Mesothelial cell of epicardium (in vitro differentiated cells): ENCODE results near the gene LTK. TPM values are rescaled to one million over a fixed set of nuclear protein-coding genes. Genes with fewer than 3 reads are reported as not detected.
A peak's percentile ranks its signal among the peaks of the same experiment; 100 is the strongest.

ENCODE experiments used
- DNase-seq, 2 experiments: peaks; one replicate each; pipeline ENCODE4 v3.0.0; 2021; ENCODE audit warnings: low spot score in 2 of 2; ENCODE audit not compliant: unreplicated experiment in 2 of 2
- H3K27ac Mint-ChIP-seq: 2 replicates; pipeline ENCODE4 v1.8.0; 2021; ENCODE audit warnings: mixed read lengths
- H3K27me3 Mint-ChIP-seq: 2 replicates; pipeline ENCODE4 v1.8.0; 2021; ENCODE audit warnings: low read depth, mixed read lengths
- H3K36me3 Mint-ChIP-seq: 2 replicates; pipeline ENCODE4 v1.8.0; 2021; ENCODE audit warnings: mixed read lengths
- H3K4me1 Mint-ChIP-seq: 2 replicates; pipeline ENCODE4 v1.8.0; 2021; ENCODE audit warnings: mixed read lengths
- H3K4me3 Mint-ChIP-seq: 2 replicates; pipeline ENCODE4 v1.8.0; 2021; ENCODE audit warnings: mild to moderate bottlenecking, moderate library complexity, mixed read lengths
- H3K9me3 Mint-ChIP-seq: 2 replicates; pipeline ENCODE4 v1.8.0; 2021; ENCODE audit warnings: mixed read lengths
- total RNA-seq: library from RNA; stranded (reverse); gene quantifications from 3 replicates; pipeline ENCODE4 v1.2.1, GENCODE V29; 2021
- TF ChIP-seq, protein P1 (sequence below): fragments of 200-600 bp; sonication (generic); IDR thresholded peaks from one replicate; pipeline ENCODE4 v1.5.0; 2021; ENCODE audit warnings: antibody characterized with exemption; ENCODE audit not compliant: unreplicated experiment

Gene LTK
- total RNA-seq, 1 donor from 2014 or later, result 1.2 TPM

DNA sequence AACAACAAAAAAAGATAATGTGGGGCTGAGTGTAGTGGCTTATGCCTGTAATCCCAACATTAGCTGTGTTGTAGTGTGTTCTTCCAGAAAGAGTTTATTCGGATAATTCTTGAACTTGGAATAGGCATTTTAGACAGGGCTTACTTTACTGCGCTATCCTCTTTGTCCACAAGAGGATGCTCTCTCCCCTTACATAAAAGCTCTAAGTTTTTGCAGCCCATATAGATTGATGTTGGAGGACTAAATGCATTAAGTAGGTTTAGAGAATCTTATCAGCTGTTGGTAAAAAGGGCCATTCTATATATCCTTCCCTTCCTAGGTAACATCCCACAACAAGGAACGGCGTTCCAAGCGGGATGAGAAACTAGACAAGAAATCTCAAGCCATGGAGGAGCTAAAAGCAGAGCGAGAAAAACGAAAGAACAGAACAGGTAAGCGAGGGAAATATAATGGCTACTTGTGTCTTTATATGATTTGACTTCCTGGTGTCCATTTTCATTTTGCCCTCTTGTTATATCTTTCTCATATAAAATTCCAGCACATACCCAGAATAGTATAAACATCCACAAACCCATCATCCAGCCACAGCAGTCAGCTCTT, 47.7 kb downstream of the LTK start:
- TF ChIP-seq, protein P1, sequence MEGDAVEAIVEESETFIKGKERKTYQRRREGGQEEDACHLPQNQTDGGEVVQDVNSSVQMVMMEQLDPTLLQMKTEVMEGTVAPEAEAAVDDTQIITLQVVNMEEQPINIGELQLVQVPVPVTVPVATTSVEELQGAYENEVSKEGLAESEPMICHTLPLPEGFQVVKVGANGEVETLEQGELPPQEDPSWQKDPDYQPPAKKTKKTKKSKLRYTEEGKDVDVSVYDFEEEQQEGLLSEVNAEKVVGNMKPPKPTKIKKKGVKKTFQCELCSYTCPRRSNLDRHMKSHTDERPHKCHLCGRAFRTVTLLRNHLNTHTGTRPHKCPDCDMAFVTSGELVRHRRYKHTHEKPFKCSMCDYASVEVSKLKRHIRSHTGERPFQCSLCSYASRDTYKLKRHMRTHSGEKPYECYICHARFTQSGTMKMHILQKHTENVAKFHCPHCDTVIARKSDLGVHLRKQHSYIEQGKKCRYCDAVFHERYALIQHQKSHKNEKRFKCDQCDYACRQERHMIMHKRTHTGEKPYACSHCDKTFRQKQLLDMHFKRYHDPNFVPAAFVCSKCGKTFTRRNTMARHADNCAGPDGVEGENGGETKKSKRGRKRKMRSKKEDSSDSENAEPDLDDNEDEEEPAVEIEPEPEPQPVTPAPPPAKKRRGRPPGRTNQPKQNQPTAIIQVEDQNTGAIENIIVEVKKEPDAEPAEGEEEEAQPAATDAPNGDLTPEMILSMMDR, result peak; percentile 68
- no peak for DNase-seq
- Mint-ChIP-seq H3K36me3 (peaks cover 48% of the 10 kb centered on the region), H3K9me3 (peaks cover 7% of the 10 kb centered on the region), H3K4me1 (no peaks in the 10 kb centered on the region), H3K27ac (no peak overlapping the region), H3K4me3 (no peak overlapping the region), H3K27me3 (no peaks in the 10 kb centered on the region)

- TF ChIP-seq, protein P1, result no peak
- Mint-ChIP-seq H3K27ac (no peak overlapping the region), H3K9me3 (peaks cover 7% of the 10 kb centered on the region), H3K4me1 (no peaks in the 10 kb centered on the region), H3K4me3 (no peak overlapping the region), H3K27me3 (no peaks in the 10 kb centered on the region), H3K36me3 (peaks cover 44% of the 10 kb centered on the region)
- no peak for DNase-seq
Measured at GRCh38 chr15:41464889-41465580, 48.6 kb downstream of the LTK start.

- no peak for DNase-seq
- no peaks in the 10 kb centered on the region for H3K4me1 Mint-ChIP-seq
- H3K27me3 Mint-ChIP-seq, result no peaks in the 10 kb centered on the region
- H3K27ac Mint-ChIP-seq, result no peak overlapping the region
- peaks cover 3% of the 10 kb centered on the region for H3K9me3 Mint-ChIP-seq
- peaks cover 45% of the 10 kb centered on the region for H3K36me3 Mint-ChIP-seq
- TF ChIP-seq, protein P1, result no peak
- H3K4me3 Mint-ChIP-seq, result no peak overlapping the region
Measured at GRCh38 chr15:41462084-41462795, 51.4 kb downstream of the LTK start.

Other genes with a start within 250 kb of the LTK start
- 5.3 to 5.9 TPM (median 5.6 TPM) in 3 replicates for gene OIP5, start 181.2 kb downstream of the LTK start, total RNA-seq
- 45.4 to 52.5 TPM (median 46.1 TPM) in 3 replicates for gene NUSAP1, start 180.9 kb downstream of the LTK start, total RNA-seq
- gene NDUFAF1, start 111.3 kb downstream of the LTK start, total RNA-seq, result 13.3 to 14.1 TPM (median 13.4 TPM) in 3 replicates
- 58.1 to 66.9 TPM (median 63.5 TPM) in 3 replicates for gene RTF1, start 96.7 kb downstream of the LTK start, total RNA-seq
- gene ITPKA, start 20.0 kb downstream of the LTK start, total RNA-seq, result 0.55 to 0.80 TPM (median 0.79 TPM) in 3 replicates
- gene RPAP1, start 30.4 kb upstream of the LTK start, total RNA-seq, result 54.0 to 65.5 TPM (median 54.8 TPM) in 3 replicates
- gene TYRO3, start 45.4 kb upstream of the LTK start, total RNA-seq, result 94.4 to 104 TPM (median 95.8 TPM) in 3 replicates
- 68.9 to 74.6 TPM (median 71.4 TPM) in 3 replicates for gene MGA, start 146.6 kb upstream of the LTK start, total RNA-seq